Gastrocnemius medialis (tissue), 4 donors: ENCODE measurements around the gene SHBG.

Source experiments
- POLR2A ChIP-seq, 2 donors: fragments of 450-650 bp; IDR thresholded peaks; one replicate each; pipeline ENCODE4 v1.6.1; 2017; ENCODE audit warnings: antibody characterized with exemption in 2 of 2, mild to moderate bottlenecking in 2 of 2, moderate library complexity in 2 of 2
- TF ChIP-seq, protein P1 (sequence below), 5 experiments: fragments of 450-650 bp in 3 of 5; fragments of 200-600 bp in 2 of 5; sonication (generic) in 2 of 5; IDR thresholded peaks in 4 of 5; conservative IDR thresholded peaks in 1 of 5; 1 replicate in 4 of 5; 2 replicates in 1 of 5; pipeline ENCODE4 v1.5.1; 2016 to 2019; ENCODE audit warnings: antibody characterized with exemption in 5 of 5, mild to moderate bottlenecking in 3 of 5, moderate library complexity in 3 of 5

DNA sequence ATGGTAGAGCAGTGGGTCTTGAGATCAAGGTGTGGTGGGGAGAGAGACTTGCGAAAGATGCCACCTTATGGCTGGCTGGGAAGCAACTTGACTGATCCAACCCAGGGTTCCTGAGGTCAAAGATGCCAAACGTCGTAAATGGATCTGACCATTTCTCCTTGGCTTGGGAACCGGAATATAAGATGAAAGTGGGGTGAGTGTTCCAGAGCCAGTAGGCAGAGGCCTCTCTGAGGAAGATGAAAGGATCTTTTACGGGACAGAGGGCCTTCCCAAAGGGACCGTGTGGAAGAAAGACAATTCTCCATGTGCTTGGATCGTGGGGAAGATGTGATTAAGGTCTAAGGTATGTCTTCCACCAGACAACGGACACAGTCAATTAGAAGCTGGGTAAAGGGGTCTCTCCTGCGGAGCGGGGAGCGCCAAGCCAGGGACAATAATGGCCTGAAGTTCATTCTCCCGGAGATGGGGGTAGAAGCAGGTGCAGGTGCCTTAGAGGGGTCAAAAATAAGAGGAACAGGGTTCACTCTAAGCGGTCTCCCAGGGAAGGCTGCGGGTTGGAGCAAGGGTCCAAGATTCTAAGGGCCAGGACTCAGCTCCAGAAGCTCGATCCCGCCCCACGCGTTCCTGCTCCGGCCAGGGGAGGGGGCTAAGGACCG, 16.0 kb upstream of the SHBG start:
- TF ChIP-seq, protein P1, sequence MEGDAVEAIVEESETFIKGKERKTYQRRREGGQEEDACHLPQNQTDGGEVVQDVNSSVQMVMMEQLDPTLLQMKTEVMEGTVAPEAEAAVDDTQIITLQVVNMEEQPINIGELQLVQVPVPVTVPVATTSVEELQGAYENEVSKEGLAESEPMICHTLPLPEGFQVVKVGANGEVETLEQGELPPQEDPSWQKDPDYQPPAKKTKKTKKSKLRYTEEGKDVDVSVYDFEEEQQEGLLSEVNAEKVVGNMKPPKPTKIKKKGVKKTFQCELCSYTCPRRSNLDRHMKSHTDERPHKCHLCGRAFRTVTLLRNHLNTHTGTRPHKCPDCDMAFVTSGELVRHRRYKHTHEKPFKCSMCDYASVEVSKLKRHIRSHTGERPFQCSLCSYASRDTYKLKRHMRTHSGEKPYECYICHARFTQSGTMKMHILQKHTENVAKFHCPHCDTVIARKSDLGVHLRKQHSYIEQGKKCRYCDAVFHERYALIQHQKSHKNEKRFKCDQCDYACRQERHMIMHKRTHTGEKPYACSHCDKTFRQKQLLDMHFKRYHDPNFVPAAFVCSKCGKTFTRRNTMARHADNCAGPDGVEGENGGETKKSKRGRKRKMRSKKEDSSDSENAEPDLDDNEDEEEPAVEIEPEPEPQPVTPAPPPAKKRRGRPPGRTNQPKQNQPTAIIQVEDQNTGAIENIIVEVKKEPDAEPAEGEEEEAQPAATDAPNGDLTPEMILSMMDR (IDR thresholded peaks at IDR 0.05 in 4 of 5, conservative IDR thresholded peaks at IDR 0.05 in 1 of 5), result no peak
- no peak for TF ChIP-seq POLR2A (IDR thresholded peaks at IDR 0.05)
